ENCODE measurements around the gene ALDOB.

ALDOB gene

GRCh38 chr9:101450931-101451330 lies 15.4 kb upstream of the ALDOB start:
- no peak overlapping the region for H3K4me3 ChIP-seq (replicated peaks; ENCODE audit: low read depth, low read length)
- DNase-seq (ENCODE audit: extremely low read depth, low read depth) = no peak
- TF ChIP-seq CTCF (IDR thresholded peaks at IDR 0.05; ENCODE audit: low read depth, low read length, missing control alignments) = no peak

GRCh38 chr9:101449071-101449721 lies 13.6 kb upstream of the ALDOB start:
- peak; percentile 33 for DNase-seq (ENCODE audit: extremely low read depth, low read depth)
- peak overlapping the region; percentile 49 for H3K4me3 ChIP-seq (replicated peaks; ENCODE audit: low read depth, low read length)
- TF ChIP-seq CTCF (IDR thresholded peaks at IDR 0.05; ENCODE audit: low read depth, low read length, missing control alignments) = peak; percentile 66

- peak overlapping the region; percentile 49 for H3K4me3 ChIP-seq (replicated peaks; ENCODE audit: low read depth, low read length)
- DNase-seq (ENCODE audit: extremely low read depth, low read depth) = no peak
- TF ChIP-seq CTCF (IDR thresholded peaks at IDR 0.05; ENCODE audit: low read depth, low read length, missing control alignments) = no peak
These were observed 13.1 kb upstream of the ALDOB start for GRCh38 chr9:101448680-101449070.

GRCh38 chr9:101446732-101447131 lies 11.2 kb upstream of the ALDOB start:
- H3K4me3 ChIP-seq (replicated peaks; ENCODE audit: low read depth, low read length) = no peak overlapping the region
- DNase-seq (ENCODE audit: extremely low read depth, low read depth) = no peak
- no peak for TF ChIP-seq CTCF (IDR thresholded peaks at IDR 0.05; ENCODE audit: low read depth, low read length, missing control alignments)

- no peak for TF ChIP-seq CTCF (IDR thresholded peaks at IDR 0.05; ENCODE audit: low read depth, low read length, missing control alignments)
- no peak for DNase-seq (ENCODE audit: extremely low read depth, low read depth)
These were observed 9.9 kb upstream of the ALDOB start for GRCh38 chr9:101445353-101446029.

GRCh38 chr9:101443364-101443771 lies 7.8 kb upstream of the ALDOB start:
- DNase-seq (ENCODE audit: extremely low read depth, low read depth) = no peak
- H3K4me3 ChIP-seq (replicated peaks; ENCODE audit: low read depth, low read length) = no peak overlapping the region
- TF ChIP-seq CTCF (IDR thresholded peaks at IDR 0.05; ENCODE audit: low read depth, low read length, missing control alignments) = no peak

More at GRCh38 chr9:101445353-101446029, 9.9 kb upstream of the ALDOB start:
- H3K4me3 ChIP-seq (replicated peaks; ENCODE audit: low read depth, low read length) = no peak overlapping the region

Measured in HFF-Myc (cell line).